A673 (cell line): Measurements from ENCODE around the gene ATF7IP2. TPM values are rescaled to one million over a fixed set of nuclear protein-coding genes. Genes with fewer than 3 reads are reported as not detected.
A peak's percentile ranks its signal among the peaks of the same experiment; 100 is the strongest.

Source experiments
- BruUV-seq: library from RNA; stranded (reverse); fragments of 400-500 nt; replicated peaks from 2 replicates; lab custom pipeline; 2021; lab: Mats Ljungman, UMichigan
- CTCF ChIA-PET: fragments of 300-600 bp; sonication (Branson Sonifier 250); formaldehyde crosslinking; loops from one replicate; lab custom pipeline; 2022; ENCODE audit warnings: antibody characterized with exemption; lab: Charles Lee
- POLR2A ChIA-PET: fragments of 300-600 bp; sonication (Branson Sonifier 250); formaldehyde crosslinking; loops from one replicate; lab custom pipeline; 2022; ENCODE audit warnings: antibody characterized with exemption; ENCODE audit not compliant: low non-redundant PET; lab: Charles Lee
- DNase-seq: peaks from one replicate; pipeline ENCODE4 v3.0.0-alpha.2; 2015; ENCODE audit warnings: low spot score
- H3K27ac ChIP-seq: fragments of 200-600 bp; sonication (generic); 2 replicates; pipeline ENCODE4 v1.5.1; 2016; ENCODE audit warnings: mixed run types, low read depth, mild to moderate bottlenecking, mixed read lengths, antibody characterized with exemption, low read length; ENCODE audit not compliant: poor library complexity, severe bottlenecking
- H3K27me3 ChIP-seq: fragments of 200-600 bp; sonication (generic); replicated peaks from 2 replicates; pipeline ENCODE4 v1.6.1; 2017; ENCODE audit warnings: mixed run types, low read depth, mild to moderate bottlenecking, mixed read lengths, antibody characterized with exemption, low read length; ENCODE audit not compliant: insufficient read depth, poor library complexity
- H3K36me3 ChIP-seq: fragments of 200-600 bp; sonication (generic); 2 replicates; pipeline ENCODE4 v1.6.1; 2016; ENCODE audit warnings: mixed run types, mild to moderate bottlenecking, mixed read lengths, antibody characterized with exemption, low read length; ENCODE audit not compliant: insufficient read depth, poor library complexity, severe bottlenecking
- H3K4me1 ChIP-seq: fragments of 200-600 bp; sonication (generic); 2 replicates; pipeline ENCODE4 v1.6.1; 2017; ENCODE audit warnings: mixed run types, mild to moderate bottlenecking, mixed read lengths, antibody characterized with exemption, low read length; ENCODE audit not compliant: insufficient read depth, poor library complexity, severe bottlenecking
- H3K4me3 ChIP-seq: fragments of 200-600 bp; sonication (generic); 2 replicates; pipeline ENCODE4 v1.5.1; 2016; ENCODE audit warnings: low read depth, mixed run types, mild to moderate bottlenecking, mixed read lengths, low read length; ENCODE audit not compliant: poor library complexity, severe bottlenecking
- H3K9me3 ChIP-seq: fragments of 200-600 bp; sonication (generic); 2 replicates; pipeline ENCODE4 v1.6.1; 2016; ENCODE audit warnings: mixed run types, low read depth, mild to moderate bottlenecking, mixed read lengths, antibody characterized with exemption, low read length; ENCODE audit not compliant: poor library complexity, severe bottlenecking
- EZH2 ChIP-seq: fragments of 200-600 bp; sonication (generic); IDR thresholded peaks from 2 replicates; pipeline ENCODE4 v1.6.1; 2017; ENCODE audit warnings: borderline replicate concordance, low read depth, mild to moderate bottlenecking, mixed read lengths, antibody characterized with exemption, low read length; ENCODE audit not compliant: poor library complexity, severe bottlenecking
- intact Hi-C: fragments of 100-400 bp; cut with micrococcal nuclease; formaldehyde crosslinking; loops from one replicate; pipeline ENCODE4 v1.10.0; 2022; ENCODE audit not compliant: unreplicated experiment
- total RNA-seq: library from RNA; stranded (reverse); gene quantifications from 2 replicates; pipeline ENCODE4 v1.2.3, GENCODE V29; 2021
- TF ChIP-seq, protein P1 (sequence below): fragments of 300-800, 200-600 bp; sonication (generic); conservative IDR thresholded peaks from 2 replicates; pipeline ENCODE4 v1.5.1; 2017; ENCODE audit warnings: low read depth, mild to moderate bottlenecking, antibody characterized with exemption, low read length, moderate library complexity, mixed read lengths

ATF7IP2 gene
- total RNA-seq, 1 experiment from 2014 or later = 20.9 TPM

DNA sequence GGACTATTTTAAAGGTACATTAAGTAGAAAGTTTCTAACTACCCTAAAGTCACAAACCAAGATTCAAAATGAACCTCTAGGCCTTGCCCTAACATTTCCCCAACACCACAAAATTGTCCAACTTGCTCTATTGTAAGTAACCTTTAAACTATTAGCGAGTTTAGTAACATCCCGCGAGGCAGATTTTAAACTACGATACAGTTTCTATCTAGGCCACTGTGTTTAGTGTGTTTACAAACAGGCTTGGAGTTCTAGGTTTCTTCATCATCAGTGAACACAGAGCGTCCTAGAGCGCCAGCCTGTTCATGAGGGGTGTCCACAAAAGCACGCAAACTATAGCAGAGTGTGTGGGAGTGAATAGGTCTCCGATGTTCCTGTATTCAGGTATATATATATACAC lies 142.8 kb downstream of the ATF7IP2 start:
- Histone ChIP-seq H3K27ac (no peak overlapping the region), H3K36me3 (no peaks in the 10 kb centered on the region), H3K4me1 (no peaks in the 10 kb centered on the region), H3K9me3 (no peaks in the 10 kb centered on the region), H3K4me3 (no peak overlapping the region), H3K27me3 (no peaks in the 10 kb centered on the region)
- ChIA-PET CTCF (no interaction called here), POLR2A (no interaction called here)
- BruUV-seq = no TSS peak
- no peak for TF ChIP-seq EZH2
- TF ChIP-seq, protein P1, sequence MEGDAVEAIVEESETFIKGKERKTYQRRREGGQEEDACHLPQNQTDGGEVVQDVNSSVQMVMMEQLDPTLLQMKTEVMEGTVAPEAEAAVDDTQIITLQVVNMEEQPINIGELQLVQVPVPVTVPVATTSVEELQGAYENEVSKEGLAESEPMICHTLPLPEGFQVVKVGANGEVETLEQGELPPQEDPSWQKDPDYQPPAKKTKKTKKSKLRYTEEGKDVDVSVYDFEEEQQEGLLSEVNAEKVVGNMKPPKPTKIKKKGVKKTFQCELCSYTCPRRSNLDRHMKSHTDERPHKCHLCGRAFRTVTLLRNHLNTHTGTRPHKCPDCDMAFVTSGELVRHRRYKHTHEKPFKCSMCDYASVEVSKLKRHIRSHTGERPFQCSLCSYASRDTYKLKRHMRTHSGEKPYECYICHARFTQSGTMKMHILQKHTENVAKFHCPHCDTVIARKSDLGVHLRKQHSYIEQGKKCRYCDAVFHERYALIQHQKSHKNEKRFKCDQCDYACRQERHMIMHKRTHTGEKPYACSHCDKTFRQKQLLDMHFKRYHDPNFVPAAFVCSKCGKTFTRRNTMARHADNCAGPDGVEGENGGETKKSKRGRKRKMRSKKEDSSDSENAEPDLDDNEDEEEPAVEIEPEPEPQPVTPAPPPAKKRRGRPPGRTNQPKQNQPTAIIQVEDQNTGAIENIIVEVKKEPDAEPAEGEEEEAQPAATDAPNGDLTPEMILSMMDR = no peak
- DNase-seq = no peak
- intact Hi-C loops = loop anchor here (10.0 kb wide), 1 partner anchor 56 kb away; the partner anchor contains the start of gene EMP2

DNA sequence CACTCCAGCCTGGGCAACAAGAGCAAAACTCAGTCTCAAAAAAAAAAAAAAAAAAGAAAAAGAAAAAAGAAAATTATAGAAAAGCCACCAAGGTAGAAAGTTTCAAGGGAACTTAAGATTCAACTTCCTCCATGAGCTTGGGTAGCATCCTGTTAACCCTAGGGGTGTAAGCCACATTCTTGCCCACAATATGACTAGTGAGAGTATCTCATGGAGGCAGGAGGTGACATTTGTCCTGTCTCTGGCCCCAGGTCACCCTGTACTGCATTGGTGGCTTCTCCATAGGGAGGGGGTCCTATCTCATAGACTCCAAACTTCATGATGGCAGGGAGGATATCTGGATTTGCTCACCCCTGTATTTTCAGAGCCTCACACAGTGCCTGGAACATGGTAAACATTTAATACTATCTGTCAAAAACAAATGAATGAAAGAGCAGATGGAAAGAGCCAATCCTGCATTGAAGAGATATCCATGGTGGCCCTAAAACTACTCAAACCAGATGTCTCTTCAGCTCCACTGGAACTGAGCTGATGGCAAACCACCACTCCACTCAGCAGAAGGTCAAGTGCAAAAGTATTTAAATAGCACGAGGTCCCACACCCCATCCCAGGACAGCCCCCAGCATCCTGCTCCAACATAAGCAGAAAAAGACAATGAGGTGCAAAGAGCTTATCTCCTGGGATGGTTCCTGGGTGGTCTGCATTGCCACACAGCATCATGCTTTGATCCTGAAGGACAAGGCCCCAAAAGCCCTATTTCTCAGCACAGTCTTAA lies 144.2 kb downstream of the ATF7IP2 start:
- Histone ChIP-seq H3K4me3 (no peak overlapping the region), H3K4me1 (no peaks in the 10 kb centered on the region), H3K9me3 (no peaks in the 10 kb centered on the region), H3K36me3 (no peaks in the 10 kb centered on the region), H3K27me3 (no peaks in the 10 kb centered on the region), H3K27ac (no peak overlapping the region)
- intact Hi-C loops = loop anchor here (10.0 kb wide), 1 partner anchor 55 kb away; the partner anchor contains the start of gene EMP2
- BruUV-seq = TSS peak; percentile 25
- CTCF ChIA-PET = no interaction called here
- TF ChIP-seq, protein P1 = no peak
- TF ChIP-seq EZH2 = no peak
- DNase-seq = no peak
- POLR2A ChIA-PET = no interaction called here

DNA sequence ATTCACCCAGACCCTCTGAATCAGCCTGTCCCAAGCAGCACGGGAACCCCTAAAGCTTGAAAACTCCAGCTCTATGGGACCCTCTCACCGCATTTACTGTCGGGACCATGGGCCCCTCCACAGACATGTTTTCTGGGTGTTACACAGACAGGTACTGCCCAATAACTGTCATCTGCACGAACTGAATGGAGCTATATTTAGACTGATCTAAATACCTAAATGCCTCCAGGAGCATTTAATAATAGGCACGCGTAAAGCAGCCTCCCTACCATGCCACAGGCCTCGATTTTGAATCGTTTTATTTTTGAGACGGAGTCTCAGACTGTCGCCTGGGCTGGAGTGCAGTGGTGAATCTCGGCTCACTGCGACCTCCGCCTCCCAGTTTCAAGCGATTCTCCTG lies 144.8 kb downstream of the ATF7IP2 start:
- TF ChIP-seq, protein P1 = no peak
- H3K27ac ChIP-seq = no peak overlapping the region

More for the DNA sequence above, 144.8 kb downstream of the ATF7IP2 start:
- no peaks in the 10 kb centered on the region for H3K4me1 ChIP-seq
- no peak overlapping the region for H3K4me3 ChIP-seq
- H3K36me3 ChIP-seq = no peaks in the 10 kb centered on the region
- no peaks in the 10 kb centered on the region for H3K9me3 ChIP-seq
- no peak for DNase-seq
- ChIA-PET POLR2A (no interaction called here), CTCF (no interaction called here)
- H3K27me3 ChIP-seq = no peaks in the 10 kb centered on the region
- intact Hi-C loops = no loop called here
- no TSS peak for BruUV-seq
